K562 (cell line): ENCODE data around the gene RNU6-9. TPM values are rescaled to one million over a fixed set of nuclear protein-coding genes. Genes with fewer than 3 reads are reported as not detected.

Source experiments
- CREM ChIP-seq: IDR thresholded peaks from 2 replicates; pipeline ENCODE4 v1.6.1; 2014; ENCODE audit warnings: antibody characterized with exemption, low read depth
- E2F6 ChIP-seq, 2 experiments: IDR thresholded peaks; 2 replicates each; pipeline ENCODE4 v1.6.1; 2011; ENCODE audit warnings: borderline replicate concordance in 1 of 2, control low read depth in 1 of 2, low read depth in 1 of 2, low read length in 1 of 2, mild to moderate bottlenecking in 1 of 2, mixed read lengths in 1 of 2, moderate library complexity in 1 of 2; ENCODE audit not compliant: insufficient read depth in 1 of 2, insufficient read length in 1 of 2, poor library complexity in 1 of 2, severe bottlenecking in 1 of 2; ENCODE audit errors: extremely low read depth in 1 of 2
- ELF1 ChIP-seq: fragments of 200-800 bp; sonication (Bioruptor generic); IDR thresholded peaks from 2 replicates; pipeline ENCODE4 v1.6.1; 2016; ENCODE audit warnings: missing genetic modification characterization, missing compliant biosample characterization
- FOXK1 ChIP-seq: sonication (generic); formaldehyde crosslinking; IDR thresholded peaks from 2 replicates; pipeline ENCODE4 v1.8.0; 2022; ENCODE audit warnings: missing genetic modification reagents, mild to moderate bottlenecking, borderline replicate concordance
- GTF2A2 ChIP-seq: IDR thresholded peaks from 2 replicates; pipeline ENCODE4 v1.6.1; 2016; ENCODE audit warnings: mild to moderate bottlenecking, missing genetic modification characterization, missing compliant biosample characterization
- HLTF ChIP-seq: fragments of 450-650 bp; IDR thresholded peaks from 2 replicates; pipeline ENCODE4 v1.6.1; 2016
- MAX ChIP-seq: sonication (generic); formaldehyde crosslinking; IDR thresholded peaks from 2 replicates; pipeline ENCODE4 v1.9.0; 2022; ENCODE audit warnings: mild to moderate bottlenecking, missing genetic modification reagents
- MAZ ChIP-seq, 2 experiments: fragments of 450-650 bp in 1 of 2; sonication (generic) in 1 of 2; formaldehyde crosslinking; IDR thresholded peaks in 1 of 2; conservative IDR thresholded peaks in 1 of 2; 2 replicates each; pipeline versions ENCODE4 v1.4.0 to v1.5.0; 2020; ENCODE audit warnings: mild to moderate bottlenecking in 1 of 2, missing genetic modification reagents in 1 of 2
- MYC ChIP-seq, 2 experiments: fragments of 250-450 bp in 1 of 2; sonication (Bioruptor Pico) in 1 of 2; IDR thresholded peaks; 2 replicates each; pipeline versions ENCODE4 v1.5.1 to v1.6.1; 2012 to 2021; ENCODE audit warnings: low read depth in 2 of 2, borderline replicate concordance in 1 of 2, improper control_type of control experiment in 1 of 2, low read length in 1 of 2, mild to moderate bottlenecking in 1 of 2, moderate library complexity in 1 of 2
- NFIC ChIP-seq: fragments of 450-650 bp; IDR thresholded peaks from 2 replicates; pipeline ENCODE4 v1.6.1; 2017; ENCODE audit warnings: mild to moderate bottlenecking, inconsistent platforms
- PHB ChIP-seq: fragments of 250-450 bp; sonication (Bioruptor Pico); IDR thresholded peaks from 2 replicates; pipeline ENCODE4 v1.5.0; 2021
- RAD51 ChIP-seq: fragments of 450-650 bp; IDR thresholded peaks from 2 replicates; pipeline ENCODE4 v1.7.1; 2016; ENCODE audit warnings: low read depth, mild to moderate bottlenecking, borderline replicate concordance
- SMAD3 ChIP-seq: fragments of 450-650 bp; formaldehyde crosslinking; conservative IDR thresholded peaks from 2 replicates; pipeline ENCODE4 v1.4.0; 2020; ENCODE audit warnings: mild to moderate bottlenecking
- TEAD1 ChIP-seq, 2 experiments: fragments of 450-650 bp in 1 of 2; sonication (generic) in 1 of 2; formaldehyde crosslinking; IDR thresholded peaks; 2 replicates each; pipeline versions ENCODE4 v1.4.0 to v1.8.0; 2020 to 2022; ENCODE audit warnings: mild to moderate bottlenecking in 2 of 2, missing genetic modification reagents in 1 of 2
- TEAD4 ChIP-seq, 2 experiments: sonication (generic) in 1 of 2; formaldehyde crosslinking in 1 of 2; IDR thresholded peaks; 2 replicates each; pipeline versions ENCODE4 v1.6.1 to v1.8.0; 2012 to 2022; ENCODE audit warnings: borderline replicate concordance in 1 of 2, inconsistent platforms in 1 of 2, low read length in 1 of 2, mild to moderate bottlenecking in 1 of 2, missing genetic modification reagents in 1 of 2
- UBTF ChIP-seq, 2 experiments: IDR thresholded peaks; 2 replicates each; pipeline ENCODE4 v1.6.1; 2012; ENCODE audit warnings: improper control_type of control experiment in 2 of 2, low read depth in 2 of 2, low read length in 2 of 2, borderline replicate concordance in 1 of 2
- ZC3H8 ChIP-seq: fragments of 450-650 bp; IDR thresholded peaks from 2 replicates; pipeline ENCODE4 v1.6.1; 2017
- ZFP36 ChIP-seq: fragments of 150-350 bp; IDR thresholded peaks from 2 replicates; pipeline ENCODE4 v1.6.1; 2018; ENCODE audit warnings: low read length, low read depth; ENCODE audit not compliant: partially characterized antibody
- ZFP91 ChIP-seq: sonication (generic); formaldehyde crosslinking; IDR thresholded peaks from 2 replicates; pipeline ENCODE4 v1.8.0; 2022; ENCODE audit warnings: mild to moderate bottlenecking, missing genetic modification reagents
- ZNF217 ChIP-seq: sonication (generic); formaldehyde crosslinking; IDR thresholded peaks from 2 replicates; pipeline ENCODE4 v1.8.0; 2022; ENCODE audit warnings: mild to moderate bottlenecking, missing genetic modification reagents
- ZNF24 ChIP-seq: fragments of 450-650 bp; IDR thresholded peaks from 2 replicates; pipeline ENCODE4 v1.6.1; 2016
- polyA plus RNA-seq, 8 experiments: library from polyadenylated mRNA; depleted of rRNA in 4 of 8; stranded (reverse) in 5 of 8; unstranded in 3 of 8; fragments of >200 nt; fragmentation: Nextera tagmentation in 2 of 8; fragmentation: Illumina TruSeq in 1 of 8; extraction: Ambion mirVana in 2 of 8; extraction: Trizol in 1 of 8; gene quantifications; 2 replicates each; pipeline versions ENCODE4 v1.2.1 to v1.2.3, GENCODE V29; 2011 to 2014; ENCODE audit warnings: inconsistent platforms in 1 of 8, missing spikeins in 1 of 8
- total RNA-seq, 7 experiments: library from RNA; depleted of rRNA in 6 of 7; stranded (reverse); fragments of >200 nt in 6 of 7; fragmentation: Illumina TruSeq in 2 of 7; extraction: Trizol in 2 of 7; gene quantifications; 2 replicates each; pipeline versions ENCODE4 v1.2.1 to v1.2.3, GENCODE V29; 2011 to 2021; ENCODE audit warnings: low replicate concordance in 1 of 7

Gene RNU6-9
- total and polyA plus RNA-seq, 9 of the 15 experiments (the other 6 are each of a cell fraction or from before 2014, with no cell fraction given): not detected

- no peak for TF ChIP-seq ELF1 (tag)
- TF ChIP-seq FOXK1 (CRISPR knock-in tag): no peak
- TF ChIP-seq MAZ (CRISPR knock-in tag; conservative IDR thresholded peaks at IDR 0.05 in 1 of 2, IDR thresholded peaks at IDR 0.05 in 1 of 2): peak; percentile 63 to 83; a peak in 3 of 4 replicates
- no peak for TF ChIP-seq GTF2A2 (tag)
- peak; percentile 55; the same call in 1 of the 2 replicates for TF ChIP-seq CREM
- TF ChIP-seq MYC (IDR thresholded peaks at IDR 0.05; ENCODE audit: low read depth, low read length): peak; percentile 31; the same call in 1 of the 2 replicates
- no peak for TF ChIP-seq MYC (CRISPR knock-in tag; IDR thresholded peaks at IDR 0.05; ENCODE audit: borderline replicate concordance, low read depth)
- TF ChIP-seq ZFP36: peak; percentile 52
- TF ChIP-seq ZFP91: no peak
- TF ChIP-seq E2F6 (IDR thresholded peaks at IDR 0.05; ENCODE audit: borderline replicate concordance in 1 of 2, extremely low read depth in 1 of 2, insufficient read depth in 1 of 2, insufficient read length in 1 of 2, low read depth in 1 of 2, low read length in 1 of 2, poor library complexity in 1 of 2, severe bottlenecking in 1 of 2): peak in 1 of 2 experiments; percentile 78
- TF ChIP-seq SMAD3 (CRISPR knock-in tag): no peak
- no peak for TF ChIP-seq ZNF217 (CRISPR knock-in tag)
- TF ChIP-seq TEAD1 (CRISPR knock-in tag; IDR thresholded peaks at IDR 0.05): 0 out of 4 replicates have a peak, but pooled peaks of 1 of the 2 experiments have one; percentile 12
- no peak for TF ChIP-seq ZNF24
- TF ChIP-seq RAD51: no peak
- TF ChIP-seq NFIC: no peak; the same call in 1 of the 2 replicates
- no peak for TF ChIP-seq PHB (CRISPR knock-in tag)
- TF ChIP-seq HLTF: no peak
- TF ChIP-seq TEAD4 (IDR thresholded peaks at IDR 0.05; ENCODE audit: low read length): no peak
- no peak for TF ChIP-seq TEAD4 (CRISPR knock-in tag; IDR thresholded peaks at IDR 0.05; ENCODE audit: borderline replicate concordance)
- no peak for TF ChIP-seq ZC3H8
- TF ChIP-seq UBTF (IDR thresholded peaks at IDR 0.05; ENCODE audit: borderline replicate concordance in 1 of 2, low read depth in 2 of 2, low read length in 2 of 2): 0 out of 4 replicates have a peak, but pooled peaks of 1 of the 2 experiments have one; percentile 54
- TF ChIP-seq MAX (CRISPR knock-in tag): 0 out of 2 replicates have a peak, but pooled peaks have one; percentile 7
These were observed 23.5 kb downstream of the RNU6-9 start (continued) for GRCh38 chr19:916645-917322.
